Stimulated activated naive B cell treated with anti-CD40 and anti-IgM and Interleukin-4, amounts not matched to agents 10 μg/mL and 1 μg/mL and 100 μg/mL, for 72 hours (primary cell): ENCODE measurements around the gene NID1.
"Not testable (repeated sequence)": the region's sequence is repeated elsewhere in the genome, so short reads cannot be mapped to it uniquely, and the experiment has no call there.

ENCODE experiments used
- ATAC-seq, 2 donors: fragments of 150-1000 bp; cut with Tn5 transposase; replicated peaks; 2 replicates each; pipeline ENCODE4 v1.10.0; 2021; ENCODE audit warnings: moderate library complexity in 1 of 2
- DNase-seq: peaks from one replicate; pipeline ENCODE4 v3.0.0; 2021
- H3K27ac Mint-ChIP-seq: one replicate; pipeline ENCODE4 v1.8.0; 2022; ENCODE audit warnings: mild to moderate bottlenecking, mixed read lengths
- H3K27me3 Mint-ChIP-seq, 2 donors: one replicate each; pipeline ENCODE4 v1.8.0; 2022; ENCODE audit warnings: mixed read lengths in 2 of 2
- H3K36me3 Mint-ChIP-seq, 2 donors: one replicate each; pipeline ENCODE4 v1.8.0; 2022; ENCODE audit warnings: mixed read lengths in 2 of 2, mild to moderate bottlenecking in 1 of 2
- H3K4me1 Mint-ChIP-seq, 2 donors: one replicate each; pipeline ENCODE4 v1.8.0; 2022; ENCODE audit warnings: mixed read lengths in 2 of 2, mild to moderate bottlenecking in 1 of 2
- H3K4me3 Mint-ChIP-seq, 2 donors: one replicate each; pipeline ENCODE4 v1.8.0; 2022; ENCODE audit warnings: mild to moderate bottlenecking in 2 of 2, mixed read lengths in 2 of 2, moderate library complexity in 1 of 2
- H3K9me3 Mint-ChIP-seq, 2 donors: one replicate each; pipeline ENCODE4 v1.8.0; 2022; ENCODE audit warnings: mixed read lengths in 2 of 2, mild to moderate bottlenecking in 1 of 2

Gene NID1

GRCh38 chr1:235972691-235973090 lies 92.2 kb downstream of the NID1 start:
- not testable (repeated sequence) for H3K36me3 Mint-ChIP-seq, DNase-seq, H3K9me3 Mint-ChIP-seq, H3K27me3 Mint-ChIP-seq, ATAC-seq
- H3K27ac Mint-ChIP-seq, result peak overlapping the region; percentile 98
- peak overlapping the region; percentile 78 to 79 for H3K4me3 Mint-ChIP-seq
- H3K4me1 Mint-ChIP-seq, result peaks cover 15 to 23% of the 10 kb centered on the region in 2 donors

GRCh38 chr1:235972311-235972689 lies 92.6 kb downstream of the NID1 start:
- peaks cover 2 to 7% of the 10 kb centered on the region in 2 donors for H3K36me3 Mint-ChIP-seq
- H3K27ac Mint-ChIP-seq, result peak overlapping the region; percentile 98
- H3K4me3 Mint-ChIP-seq, result peak overlapping the region; percentile 78 to 79
- H3K4me1 Mint-ChIP-seq, result peaks cover 15 to 23% of the 10 kb centered on the region in 2 donors
- ATAC-seq (peak; percentile 59 to 64), DNase-seq (no peak)
- H3K27me3 Mint-ChIP-seq, result no peaks in the 10 kb centered on the region
- peaks cover 3 to 4% of the 10 kb centered on the region in 2 donors for H3K9me3 Mint-ChIP-seq

GRCh38 chr1:235971571-235972310 lies 93.1 kb downstream of the NID1 start:
- peak overlapping the region; percentile 78 to 79 for H3K4me3 Mint-ChIP-seq
- H3K27ac Mint-ChIP-seq, result peak overlapping the region; percentile 98
- no peaks in the 10 kb centered on the region for H3K27me3 Mint-ChIP-seq
- peaks cover 15 to 23% of the 10 kb centered on the region in 2 donors for H3K4me1 Mint-ChIP-seq
- peak; percentile 95 to 97 for ATAC-seq
- H3K36me3 Mint-ChIP-seq, result peaks cover 0 to 5% of the 10 kb centered on the region in 2 donors
- no peaks in the 10 kb centered on the region for H3K9me3 Mint-ChIP-seq
- DNase-seq, result peak; percentile 91

- peak overlapping the region in 1 of 2 donors; percentile 78 for H3K4me3 Mint-ChIP-seq
- H3K27ac Mint-ChIP-seq, result peak overlapping the region; percentile 98
- H3K9me3 Mint-ChIP-seq, result peaks cover 0 to 6% of the 10 kb centered on the region in 2 donors
- ATAC-seq (no peak), DNase-seq (no peak)
- H3K27me3 Mint-ChIP-seq, result no peaks in the 10 kb centered on the region
- H3K36me3 Mint-ChIP-seq, result peaks cover 0 to 4% of the 10 kb centered on the region in 2 donors
- H3K4me1 Mint-ChIP-seq, result peaks cover 17 to 29% of the 10 kb centered on the region in 2 donors
Observed at GRCh38 chr1:235971020-235971419, 93.9 kb downstream of the NID1 start.

GRCh38 chr1:235968831-235969230 lies 96.1 kb downstream of the NID1 start:
- ATAC-seq (no peak), DNase-seq (no peak)
- H3K4me3 Mint-ChIP-seq, result no peak overlapping the region
- no peaks in the 10 kb centered on the region for H3K27me3 Mint-ChIP-seq
- peaks cover 2 to 4% of the 10 kb centered on the region in 2 donors for H3K36me3 Mint-ChIP-seq
- no peak overlapping the region for H3K27ac Mint-ChIP-seq
- H3K4me1 Mint-ChIP-seq, result peaks cover 28 to 46% of the 10 kb centered on the region in 2 donors
- H3K9me3 Mint-ChIP-seq, result peaks cover 4 to 12% of the 10 kb centered on the region in 2 donors

- not testable (repeated sequence) for H3K27me3 Mint-ChIP-seq, H3K36me3 Mint-ChIP-seq, ATAC-seq, DNase-seq, H3K4me3 Mint-ChIP-seq, H3K27ac Mint-ChIP-seq
- Mint-ChIP-seq H3K4me1 (peaks cover 18 to 25% of the 10 kb centered on the region in 2 donors), H3K9me3 (peaks cover 4 to 12% of the 10 kb centered on the region in 2 donors)
Observed at GRCh38 chr1:235966134-235966533, 98.8 kb downstream of the NID1 start.

- DNase-seq (no peak), ATAC-seq (no peak)
- Mint-ChIP-seq H3K36me3 (peaks cover 2 to 3% of the 10 kb centered on the region in 2 donors), H3K27ac (no peak overlapping the region), H3K9me3 (peaks cover 4 to 5% of the 10 kb centered on the region in 2 donors), H3K4me3 (no peak overlapping the region), H3K4me1 (peaks cover 12 to 20% of the 10 kb centered on the region in 2 donors), H3K27me3 (no peaks in the 10 kb centered on the region)
Observed at GRCh38 chr1:235960809-235961208, 104.1 kb downstream of the NID1 start.

- no peak overlapping the region for H3K27ac Mint-ChIP-seq
- H3K36me3 Mint-ChIP-seq, result peaks cover 0 to 2% of the 10 kb centered on the region in 2 donors
- no peak for DNase-seq
- no peak overlapping the region for H3K4me3 Mint-ChIP-seq
- no peak for ATAC-seq
- H3K4me1 Mint-ChIP-seq, result peaks cover 22 to 26% of the 10 kb centered on the region in 2 donors
- H3K27me3 Mint-ChIP-seq, result no peaks in the 10 kb centered on the region
- no peaks in the 10 kb centered on the region for H3K9me3 Mint-ChIP-seq
Observed at GRCh38 chr1:235958021-235958420, 106.9 kb downstream of the NID1 start.

- H3K4me1 Mint-ChIP-seq, result peaks cover 32 to 49% of the 10 kb centered on the region in 2 donors
- no peak overlapping the region for H3K4me3 Mint-ChIP-seq
- H3K27ac Mint-ChIP-seq, result no peak overlapping the region
Observed at GRCh38 chr1:235955777-235956176, 109.1 kb downstream of the NID1 start.

GRCh38 chr1:235954306-235955283 lies 110.3 kb downstream of the NID1 start:
- peak overlapping the region; percentile 15 to 56 for H3K4me3 Mint-ChIP-seq
- peak; percentile 96 to 98 for ATAC-seq
- no peaks in the 10 kb centered on the region for H3K9me3 Mint-ChIP-seq
- H3K36me3 Mint-ChIP-seq, result no peaks in the 10 kb centered on the region
- peaks cover 42 to 56% of the 10 kb centered on the region in 2 donors for H3K4me1 Mint-ChIP-seq
- no peaks in the 10 kb centered on the region for H3K27me3 Mint-ChIP-seq
- peak overlapping the region; percentile 75 for H3K27ac Mint-ChIP-seq
- peak; percentile 86 for DNase-seq

More at GRCh38 chr1:235955777-235956176, 109.1 kb downstream of the NID1 start:
- H3K36me3 Mint-ChIP-seq, result no peaks in the 10 kb centered on the region
- no peaks in the 10 kb centered on the region for H3K9me3 Mint-ChIP-seq
- no peak for DNase-seq
- no peak for ATAC-seq
- H3K27me3 Mint-ChIP-seq, result no peaks in the 10 kb centered on the region

GRCh38 chr1:235953801-235954200 lies 111.1 kb downstream of the NID1 start:
- Mint-ChIP-seq H3K4me3 (peak overlapping the region in 1 of 2 donors; percentile 56), H3K9me3 (no peaks in the 10 kb centered on the region), H3K27ac (peak overlapping the region; percentile 75), H3K27me3 (no peaks in the 10 kb centered on the region), H3K4me1 (peaks cover 46 to 64% of the 10 kb centered on the region in 2 donors), H3K36me3 (no peaks in the 10 kb centered on the region)
- DNase-seq (no peak), ATAC-seq (no peak)

GRCh38 chr1:235952950-235953615 lies 111.8 kb downstream of the NID1 start:
- ATAC-seq (peak; percentile 54 to 70), DNase-seq (no peak)
- H3K36me3 Mint-ChIP-seq, result no peaks in the 10 kb centered on the region
- no peak overlapping the region for H3K4me3 Mint-ChIP-seq
- peaks cover 53 to 72% of the 10 kb centered on the region in 2 donors for H3K4me1 Mint-ChIP-seq
- H3K9me3 Mint-ChIP-seq, result no peaks in the 10 kb centered on the region
- H3K27me3 Mint-ChIP-seq, result no peaks in the 10 kb centered on the region
- H3K27ac Mint-ChIP-seq, result no peak overlapping the region

- Mint-ChIP-seq H3K4me1 (peaks cover 59 to 86% of the 10 kb centered on the region in 2 donors), H3K27ac (no peak overlapping the region), H3K27me3 (no peaks in the 10 kb centered on the region), H3K9me3 (no peaks in the 10 kb centered on the region), H3K4me3 (no peak overlapping the region), H3K36me3 (no peaks in the 10 kb centered on the region)
- no peak for DNase-seq
- no peak for ATAC-seq
Observed at GRCh38 chr1:235951661-235952060, 113.2 kb downstream of the NID1 start.

- no peak overlapping the region for H3K4me3 Mint-ChIP-seq
- DNase-seq (no peak), ATAC-seq (no peak)
- H3K9me3 Mint-ChIP-seq, result no peaks in the 10 kb centered on the region
- H3K27me3 Mint-ChIP-seq, result no peaks in the 10 kb centered on the region
- no peaks in the 10 kb centered on the region for H3K36me3 Mint-ChIP-seq
- H3K27ac Mint-ChIP-seq, result peak overlapping the region; percentile 65
- H3K4me1 Mint-ChIP-seq, result peaks cover 71 to 99% of the 10 kb centered on the region in 2 donors
Observed at GRCh38 chr1:235950318-235950717, 114.6 kb downstream of the NID1 start.
